Peyer's patch (tissue), 4 donors: Measurements from ENCODE around the gene IMPG2. TPM values are rescaled to one million over a fixed set of nuclear protein-coding genes. Genes with fewer than 3 reads are reported as not detected.

Experiments used
- DNase-seq, 3 donors: peaks; one replicate each; pipeline ENCODE4 v3.0.0-alpha.2; 2017 to 2019
- H3K27ac ChIP-seq, 4 donors: fragments of 200-600 bp; sonication (generic); one replicate each; pipeline ENCODE4 v1.5.1; 2016 to 2019
- H3K27me3 ChIP-seq, 2 donors: fragments of 200-600 bp; sonication (generic); one replicate each; pipeline ENCODE4 v1.5.1; 2019
- H3K36me3 ChIP-seq, 3 donors: fragments of 200-600 bp; sonication (generic); one replicate each; pipeline ENCODE4 v1.5.1; 2016 to 2019
- H3K4me1 ChIP-seq, 4 donors: fragments of 200-600 bp; sonication (generic); one replicate each; pipeline ENCODE4 v1.5.1; 2016 to 2019
- H3K4me3 ChIP-seq, 4 donors: fragments of 200-600 bp; sonication (generic); 1 replicate in 3 of 4; 2 replicates in 1 of 4; pipeline ENCODE4 v1.5.1; 2016 to 2019; ENCODE audit warnings: mild to moderate bottlenecking in 1 of 4
- H3K9me3 ChIP-seq, 4 donors: fragments of 200-600 bp; sonication (generic); one replicate each; pipeline ENCODE4 v1.5.1; 2016 to 2019; ENCODE audit warnings: mild to moderate bottlenecking in 1 of 4
- CTCF ChIP-seq, 6 experiments: fragments of 450-650 bp in 4 of 6; fragments of 200-600 bp in 2 of 6; sonication (generic) in 1 of 6; IDR thresholded peaks; one replicate each; pipeline ENCODE4 v1.5.1; 2017 to 2019; ENCODE audit warnings: antibody characterized with exemption in 6 of 6, mild to moderate bottlenecking in 3 of 6, moderate library complexity in 1 of 6
- POLR2A ChIP-seq, 2 donors: fragments of 450-650 bp; IDR thresholded peaks; one replicate each; pipeline ENCODE4 v1.5.1; 2017; ENCODE audit warnings: antibody characterized with exemption in 2 of 2, mild to moderate bottlenecking in 2 of 2, moderate library complexity in 2 of 2
- total RNA-seq, 4 donors: library from RNA; depleted of rRNA; stranded (reverse); fragments of >200 nt; gene quantifications; one replicate each; pipeline ENCODE4 v1.1.0, GENCODE V29; 2016

Gene IMPG2
- total RNA-seq, 4 donors from 2014 or later, result 0.27 to 0.83 (median 0.36) TPM

- Histone ChIP-seq H3K9me3 (no peaks in the 10 kb centered on the region), H3K27ac (no peak overlapping the region), H3K4me1 (no peaks in the 10 kb centered on the region), H3K27me3 (no peaks in the 10 kb centered on the region), H3K36me3 (no peaks in the 10 kb centered on the region), H3K4me3 (no peak overlapping the region)
- TF ChIP-seq CTCF (IDR thresholded peaks at IDR 0.05), result no peak
- TF ChIP-seq POLR2A (IDR thresholded peaks at IDR 0.05), result no peak
- DNase-seq, result no peak
Measured at GRCh38 chr3:101219842-101220560, 100.4 kb downstream of the IMPG2 start.

GRCh38 chr3:101217472-101218245 lies 102.7 kb downstream of the IMPG2 start:
- H3K27me3 ChIP-seq, result no peaks in the 10 kb centered on the region
- H3K4me1 ChIP-seq, result no peaks in the 10 kb centered on the region
- DNase-seq, result no peak
- H3K36me3 ChIP-seq, result no peaks in the 10 kb centered on the region
- TF ChIP-seq POLR2A (IDR thresholded peaks at IDR 0.05) (no peak), CTCF (IDR thresholded peaks at IDR 0.05) (no peak)
- peaks cover 0 to 3% (median 0%) of the 10 kb centered on the region in 4 donors for H3K9me3 ChIP-seq
- no peak overlapping the region for H3K4me3 ChIP-seq
- H3K27ac ChIP-seq, result peak overlapping the region in 1 of 4 donors; percentile 29

- H3K27ac ChIP-seq, result peak overlapping the region in 1 of 4 donors; percentile 29
- H3K4me1 ChIP-seq, result no peaks in the 10 kb centered on the region
- no peaks in the 10 kb centered on the region for H3K27me3 ChIP-seq
- no peak overlapping the region for H3K4me3 ChIP-seq
- no peaks in the 10 kb centered on the region for H3K36me3 ChIP-seq
- TF ChIP-seq POLR2A (IDR thresholded peaks at IDR 0.05) (no peak), CTCF (IDR thresholded peaks at IDR 0.05) (no peak)
- peak in 1 of 3 donors; percentile 53 for DNase-seq
- H3K9me3 ChIP-seq, result peaks cover 0 to 3% (median 0%) of the 10 kb centered on the region in 4 donors
Measured at GRCh38 chr3:101216710-101217465, 103.5 kb downstream of the IMPG2 start.

- no peaks in the 10 kb centered on the region for H3K36me3 ChIP-seq
- no peak overlapping the region for H3K27ac ChIP-seq
- no peaks in the 10 kb centered on the region for H3K4me1 ChIP-seq
- DNase-seq, result no peak
- H3K27me3 ChIP-seq, result no peaks in the 10 kb centered on the region
- TF ChIP-seq CTCF (IDR thresholded peaks at IDR 0.05), result no peak
- no peak for TF ChIP-seq POLR2A (IDR thresholded peaks at IDR 0.05)
- no peak overlapping the region for H3K4me3 ChIP-seq
- peaks cover 0 to 3% (median 0%) of the 10 kb centered on the region in 4 donors for H3K9me3 ChIP-seq
Measured at GRCh38 chr3:101212730-101213129, 107.6 kb downstream of the IMPG2 start.

- TF ChIP-seq POLR2A (IDR thresholded peaks at IDR 0.05), result no peak
- no peak for TF ChIP-seq CTCF (IDR thresholded peaks at IDR 0.05)
- DNase-seq, result no peak
- no peaks in the 10 kb centered on the region for H3K27me3 ChIP-seq
- no peaks in the 10 kb centered on the region for H3K9me3 ChIP-seq
- no peak overlapping the region for H3K27ac ChIP-seq
- no peaks in the 10 kb centered on the region for H3K4me1 ChIP-seq
- no peaks in the 10 kb centered on the region for H3K36me3 ChIP-seq
- no peak overlapping the region for H3K4me3 ChIP-seq
Measured at GRCh38 chr3:101204246-101204645, 116.1 kb downstream of the IMPG2 start.
